ENCODE data around the gene RORC. TPM values are rescaled to one million over a fixed set of nuclear protein-coding genes. Genes with fewer than 3 reads are reported as not detected.

The RORC gene
- polyA plus RNA-seq, 1 of the 3 experiments (the other 2 are of a cell fraction): not detected

DNA sequence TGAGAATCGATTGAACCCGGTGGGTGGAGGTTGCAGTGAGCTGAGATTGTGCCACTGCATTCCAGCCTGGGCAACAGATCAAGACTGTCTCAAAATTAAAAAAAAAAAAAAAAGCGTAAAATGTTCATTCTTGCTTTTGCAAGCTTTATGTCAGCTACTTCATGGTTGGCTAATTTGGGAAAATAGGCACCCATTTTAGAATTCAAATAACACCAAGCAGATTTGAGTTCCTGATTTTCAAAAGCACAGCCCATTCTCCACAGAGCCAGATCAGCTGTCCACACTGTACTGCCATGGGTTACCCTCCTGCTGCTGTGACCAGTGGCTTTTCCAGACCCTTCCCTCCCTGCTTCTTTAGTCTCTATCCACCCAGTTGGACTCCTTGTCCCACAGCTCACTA, 17.5 kb upstream of the RORC start:
- Histone ChIP-seq H3K9me3 (no peaks in the 10 kb centered on the region), H4K20me1 (ENCODE audit: insufficient read depth) (no peaks in the 10 kb centered on the region), H3K36me3 (replicated peaks in 1 of 2; ENCODE audit: control insufficient read depth in 1 of 2, insufficient read depth in 2 of 2, low read length in 1 of 2) (no peaks in the 10 kb centered on the region), H3K4me2 (no peak overlapping the region), H3K27ac (ENCODE audit: low read depth in 2 of 2, low read length in 1 of 2) (no peak overlapping the region), H3K27me3 (ENCODE audit: insufficient read depth) (peaks cover 5% of the 10 kb centered on the region; the same call in 1 of the 2 replicates), H2AFZ (ENCODE audit: low read depth) (no peak overlapping the region), H3K79me2 (ENCODE audit: insufficient read depth) (no peaks in the 10 kb centered on the region), H3F3A (replicated peaks; ENCODE audit: insufficient read depth) (no peaks in the 10 kb centered on the region), H3K4me3 (ENCODE audit: low read depth in 2 of 2, low read length in 1 of 2) (no peak overlapping the region), H3K9ac (no peak overlapping the region), H3K4me1 (ENCODE audit: control insufficient read depth in 1 of 2, insufficient read depth in 2 of 2, low read depth in 1 of 2, low read length in 1 of 2) (peaks cover 0 to 40% of the 10 kb centered on the region in 2 experiments; a peak in 1 of 4 replicates), H3K9me2 (no peaks in the 10 kb centered on the region)
- no peak for DNase-seq
- TF ChIP-seq RFX5 (IDR thresholded peaks at IDR 0.05; ENCODE audit: low read length): no peak
- no peak for TF ChIP-seq PBX3 (IDR thresholded peaks at IDR 0.05)
- no peak for TF ChIP-seq TCF12 (IDR thresholded peaks at IDR 0.05)
- TF ChIP-seq, protein P1, sequence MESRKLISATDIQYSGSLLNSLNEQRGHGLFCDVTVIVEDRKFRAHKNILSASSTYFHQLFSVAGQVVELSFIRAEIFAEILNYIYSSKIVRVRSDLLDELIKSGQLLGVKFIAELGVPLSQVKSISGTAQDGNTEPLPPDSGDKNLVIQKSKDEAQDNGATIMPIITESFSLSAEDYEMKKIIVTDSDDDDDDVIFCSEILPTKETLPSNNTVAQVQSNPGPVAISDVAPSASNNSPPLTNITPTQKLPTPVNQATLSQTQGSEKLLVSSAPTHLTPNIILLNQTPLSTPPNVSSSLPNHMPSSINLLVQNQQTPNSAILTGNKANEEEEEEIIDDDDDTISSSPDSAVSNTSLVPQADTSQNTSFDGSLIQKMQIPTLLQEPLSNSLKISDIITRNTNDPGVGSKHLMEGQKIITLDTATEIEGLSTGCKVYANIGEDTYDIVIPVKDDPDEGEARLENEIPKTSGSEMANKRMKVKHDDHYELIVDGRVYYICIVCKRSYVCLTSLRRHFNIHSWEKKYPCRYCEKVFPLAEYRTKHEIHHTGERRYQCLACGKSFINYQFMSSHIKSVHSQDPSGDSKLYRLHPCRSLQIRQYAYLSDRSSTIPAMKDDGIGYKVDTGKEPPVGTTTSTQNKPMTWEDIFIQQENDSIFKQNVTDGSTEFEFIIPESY (IDR thresholded peaks at IDR 0.05; ENCODE audit: borderline replicate concordance, low read depth): no peak
- no peak for TF ChIP-seq RXRA (IDR thresholded peaks at IDR 0.05; ENCODE audit: borderline replicate concordance, low read depth)
- no peak for TF ChIP-seq CHD2 (IDR thresholded peaks at IDR 0.05; ENCODE audit: low read length, partially characterized antibody)
- TF ChIP-seq NFIC (IDR thresholded peaks at IDR 0.05; ENCODE audit: borderline replicate concordance): no peak
- no peak for TF ChIP-seq TEAD4 (IDR thresholded peaks at IDR 0.05; ENCODE audit: borderline replicate concordance, insufficient read depth)
- no peak for TF ChIP-seq ELF1 (IDR thresholded peaks at IDR 0.05)
- TF ChIP-seq, protein P2, sequence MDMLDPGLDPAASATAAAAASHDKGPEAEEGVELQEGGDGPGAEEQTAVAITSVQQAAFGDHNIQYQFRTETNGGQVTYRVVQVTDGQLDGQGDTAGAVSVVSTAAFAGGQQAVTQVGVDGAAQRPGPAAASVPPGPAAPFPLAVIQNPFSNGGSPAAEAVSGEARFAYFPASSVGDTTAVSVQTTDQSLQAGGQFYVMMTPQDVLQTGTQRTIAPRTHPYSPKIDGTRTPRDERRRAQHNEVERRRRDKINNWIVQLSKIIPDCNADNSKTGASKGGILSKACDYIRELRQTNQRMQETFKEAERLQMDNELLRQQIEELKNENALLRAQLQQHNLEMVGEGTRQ (IDR thresholded peaks at IDR 0.05; ENCODE audit: borderline replicate concordance, low read depth, low read length): no peak
- TF ChIP-seq MXI1 (IDR thresholded peaks at IDR 0.05; ENCODE audit: low read depth, low read length): no peak
- no peak for TF ChIP-seq GATA2 (CRISPR knock-in tag; IDR thresholded peaks at IDR 0.05)
- no peak for TF ChIP-seq EZH2phosphoT487 (IDR thresholded peaks at IDR 0.05; ENCODE audit: borderline replicate concordance, low read depth)
- TF ChIP-seq RAD21 (IDR thresholded peaks at IDR 0.05; ENCODE audit: low read length): no peak
- no peak for TF ChIP-seq USF1 (IDR thresholded peaks at IDR 0.05; ENCODE audit: borderline replicate concordance, low read depth)
- 44% methylated on average over 3 of the region's 3 CpGs for WGBS (ENCODE audit: low lambda C conversion rate)
- POLR2A ChIA-PET: interaction anchor here (1.4 kb wide), 1 partner anchor 61 kb away, joined by 7 read pairs; the partner anchor contains the start of gene THEM4
- CTCF ChIA-PET: interaction anchor here (0.9 to 6.8 kb wide), 7 partner anchors 9 to 153 kb away, joined by 3 to 50 read pairs (median 4); partner anchors contain the start of gene CELF3

All from SK-N-SH (cell line).